T-cell (primary cell): ENCODE data around the gene ANKRD18A. TPM values are rescaled to one million over a fixed set of nuclear protein-coding genes. Genes with fewer than 3 reads are reported as not detected.

Experiments
- ATAC-seq, 4 experiments: fragments of 200-7000 bp in 3 of 4; fragments of 150-1000 bp in 1 of 4; cut with Tn5 transposase; replicated peaks in 1 of 4; 1 replicate in 3 of 4; 2 replicates in 1 of 4; pipeline ENCODE4 v1.10.0; 2021; ENCODE audit warnings: moderate library complexity in 3 of 4, mild to moderate bottlenecking in 2 of 4, moderate number of reproducible peaks in 1 of 4
- CTCF ChIA-PET, 2 donors: fragments of 300-600 bp; sonication (Branson Sonifier 250); formaldehyde crosslinking; loops; one replicate each; lab custom pipeline; 2022; ENCODE audit warnings: antibody characterized with exemption in 2 of 2; lab: Charles Lee
- POLR2A ChIA-PET, 2 donors: fragments of 300-600 bp; sonication (Branson Sonifier 250); formaldehyde crosslinking; loops; one replicate each; lab custom pipeline; 2022; ENCODE audit warnings: antibody characterized with exemption in 2 of 2; lab: Charles Lee
- DNase-seq, 35 experiments: peaks; one replicate each; pipeline versions ENCODE4 v3.0.0 to v3.0.0-alpha.2; 2013 to 2023
- H3K27ac ChIP-seq: one replicate; pipeline ENCODE4 v1.5.1; 2013; ENCODE audit warnings: low read length
- H3K27me3 ChIP-seq, 2 experiments: replicated peaks in 1 of 2; 1 replicate in 1 of 2; 2 replicates in 1 of 2; pipeline versions ENCODE4 v1.6.1 to v1.7.0; 2013; ENCODE audit warnings: low read length in 1 of 2, mixed read lengths in 1 of 2; ENCODE audit not compliant: control insufficient read depth in 2 of 2, insufficient read depth in 2 of 2; ENCODE audit errors: extremely low read depth in 1 of 2
- H3K36me3 ChIP-seq, 2 donors: 1 replicate in 1 of 2; 2 replicates in 1 of 2; pipeline versions ENCODE4 v1.6.1 to v1.7.0; 2013; ENCODE audit warnings: low read length in 1 of 2; ENCODE audit not compliant: control insufficient read depth in 2 of 2, insufficient read depth in 1 of 2; ENCODE audit errors: extremely low read depth in 1 of 2
- H3K4me1 ChIP-seq, 2 experiments: 1 replicate in 1 of 2; 2 replicates in 1 of 2; pipeline versions ENCODE4 v1.6.1 to v1.7.0; 2013; ENCODE audit warnings: low read length in 2 of 2, mixed read lengths in 1 of 2; ENCODE audit not compliant: insufficient read depth in 2 of 2, control insufficient read depth in 1 of 2; ENCODE audit errors: extremely low read depth in 1 of 2
- H3K4me3 ChIP-seq, 2 donors: 1 replicate in 1 of 2; 2 replicates in 1 of 2; pipeline versions ENCODE4 v1.5.1 to v1.7.0; 2013; ENCODE audit warnings: mild to moderate bottlenecking in 2 of 2, low read length in 1 of 2, moderate library complexity in 1 of 2; ENCODE audit not compliant: control insufficient read depth in 1 of 2; ENCODE audit errors: extremely low read depth in 1 of 2
- H3K9me3 ChIP-seq: 2 replicates; pipeline ENCODE4 v1.7.0; 2013
- H3K27ac Mint-ChIP-seq, 2 donors: one replicate each; pipeline ENCODE4 v1.8.0; 2020 to 2021; ENCODE audit warnings: mild to moderate bottlenecking in 2 of 2, mixed read lengths in 2 of 2
- H3K27me3 Mint-ChIP-seq, 2 donors: one replicate each; pipeline ENCODE4 v1.8.0; 2021 to 2022; ENCODE audit warnings: mixed read lengths in 2 of 2
- H3K36me3 Mint-ChIP-seq: one replicate; pipeline ENCODE4 v1.8.0; 2021; ENCODE audit warnings: mixed read lengths
- H3K4me1 Mint-ChIP-seq, 3 donors: one replicate each; pipeline ENCODE4 v1.8.0; 2020 to 2022; ENCODE audit warnings: mixed read lengths in 3 of 3, mild to moderate bottlenecking in 1 of 3
- H3K4me3 Mint-ChIP-seq, 3 donors: one replicate each; pipeline ENCODE4 v1.8.0; 2020 to 2022; ENCODE audit warnings: mild to moderate bottlenecking in 3 of 3, mixed read lengths in 3 of 3, moderate library complexity in 3 of 3
- H3K9me3 Mint-ChIP-seq, 3 donors: one replicate each; pipeline ENCODE4 v1.8.0; 2020 to 2022; ENCODE audit warnings: mixed read lengths in 3 of 3
- WGBS: methylation state at CpG from one replicate; pipeline ENCODE4 v1.1.5; 2013; ENCODE audit warnings: missing lambda C conversion rate; ENCODE audit not compliant: insufficient coverage; 5-methylcytosine and 5-hydroxymethylcytosine counted together
- total RNA-seq, 35 experiments: library from RNA in 6 of 35; stranded (reverse) in 6 of 35; fragments of 120-200 nt in 1 of 35; gene quantifications; one replicate each; pipeline versions ENCODE4 v1.2.1 to v1.2.4 and lab custom pipeline; 2013 to 2026

ANKRD18A gene
- total RNA-seq (10 to 100 TPM in 1 of 5 donors, 1 to 10 TPM in 4; 1.2 to 16.5 (median 5.1) TPM), total RNA-seq (lab: John Stamatoyannopoulos, UW) (1.8 to 17.0 (median 4.6) reads per million in 29 experiments)
- total RNA-seq (2013): 5.6 TPM

DNA sequence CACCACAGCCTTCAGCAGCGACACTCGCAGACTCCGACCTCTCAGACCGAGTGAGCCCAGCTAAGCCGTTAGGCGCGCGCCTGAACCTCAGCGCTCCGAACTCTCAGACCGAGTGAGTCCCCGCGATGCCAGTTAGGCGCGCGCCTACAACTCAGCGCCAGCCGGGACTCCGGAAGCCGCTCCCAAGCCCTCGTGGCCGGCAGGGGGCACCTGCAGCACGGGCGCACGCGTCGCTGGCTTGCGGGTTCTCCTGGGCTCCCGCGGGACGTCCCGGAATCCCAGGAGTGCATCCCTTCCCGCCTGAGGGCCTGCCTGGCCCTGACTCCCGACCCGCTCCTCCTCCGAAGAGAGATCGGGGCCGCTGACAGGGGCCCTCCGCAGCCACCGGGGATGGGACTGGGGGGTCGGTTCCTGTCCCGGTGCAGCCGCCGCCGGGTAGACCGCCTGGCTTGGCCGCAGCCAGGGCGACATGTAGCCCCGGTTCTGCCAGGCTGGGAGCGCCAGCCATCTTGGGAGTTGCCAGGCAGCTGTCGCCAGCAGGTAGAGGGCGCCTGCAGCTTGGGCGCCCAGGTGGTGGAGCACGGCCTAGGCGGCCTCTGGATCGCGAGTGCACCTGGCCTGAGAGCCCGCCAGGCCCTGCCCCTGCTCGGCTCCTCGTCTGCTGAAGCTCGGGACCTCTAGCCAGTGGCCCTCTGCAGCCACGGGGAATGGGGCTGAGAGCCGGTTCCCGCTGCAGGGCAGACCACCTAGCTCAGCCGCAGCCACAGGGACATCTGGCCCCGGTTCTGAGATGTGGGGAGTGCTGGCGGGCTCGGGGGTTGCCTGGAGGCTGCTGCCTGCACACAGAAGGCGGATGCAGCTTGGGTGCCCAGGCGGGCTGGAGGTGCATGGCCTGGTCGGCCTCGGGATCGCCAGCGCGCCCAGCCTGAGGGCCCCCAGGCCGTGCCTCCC is at the start of gene ANKRD18A:
ANKRD18A (minus strand) TSS at position 114 of the 951 bp plus-strand sequence. CDS start 311 bp downstream, outside the sequence.
- POLR2A ChIA-PET: no interaction called here
- H3K27ac Mint-ChIP-seq: peak within 1 kb of the TSS; percentile 58 to 77
- Histone ChIP-seq H3K4me3 (peak within 1 kb of the TSS; percentile 62 to 69), H3K36me3 (no peaks in the 10 kb centered on the region), H3K27ac (no peak within 1 kb of the TSS), H3K27me3 (peaks cover 7 to 29% of the 10 kb centered on the region in 2 experiments), H3K4me1 (peaks cover 2 to 27% of the 10 kb centered on the region in 2 experiments), H3K9me3 (peaks cover 9% of the 10 kb centered on the region)
- CTCF ChIA-PET: no interaction called here
- peak within 1 kb of the TSS; percentile 84 to 91 (median 86) for H3K4me3 Mint-ChIP-seq
- DNase-seq (peak; percentile 31 to 74 (median 48)), ATAC-seq (peak; percentile 80 to 84 (median 81))
- peaks cover 10 to 20% (median 14%) of the 10 kb centered on the region in 3 donors for H3K4me1 Mint-ChIP-seq
- no peaks in the 10 kb centered on the region for H3K36me3 Mint-ChIP-seq
- H3K9me3 Mint-ChIP-seq: no peaks in the 10 kb centered on the region
- 2% methylated on average over 73 of the region's 76 CpGs for WGBS
- peaks cover 20 to 39% of the 10 kb centered on the region in 2 donors for H3K27me3 Mint-ChIP-seq

- H3K27ac Mint-ChIP-seq: no peak overlapping the region
- Histone ChIP-seq H3K4me3 (no peak overlapping the region), H3K27me3 (no peaks in the 10 kb centered on the region), H3K36me3 (no peaks in the 10 kb centered on the region), H3K27ac (no peak overlapping the region), H3K9me3 (no peaks in the 10 kb centered on the region), H3K4me1 (peaks cover 0 to 5% of the 10 kb centered on the region in 2 experiments)
- H3K9me3 Mint-ChIP-seq: no peaks in the 10 kb centered on the region
- DNase-seq: no peak
- no peaks in the 10 kb centered on the region for H3K36me3 Mint-ChIP-seq
- H3K4me3 Mint-ChIP-seq: no peak overlapping the region
- H3K27me3 Mint-ChIP-seq: peaks cover 3 to 20% of the 10 kb centered on the region in 2 donors
- WGBS: 80% methylated on average over 7 of the region's 10 CpGs
- peaks cover 0 to 11% (median 10%) of the 10 kb centered on the region in 3 donors for H3K4me1 Mint-ChIP-seq
- ATAC-seq: no peak
- ChIA-PET POLR2A (no interaction called here), CTCF (no interaction called here)
Observed at GRCh38 chr9:38668791-38669466, 48.5 kb upstream of the ANKRD18A start.

DNA sequence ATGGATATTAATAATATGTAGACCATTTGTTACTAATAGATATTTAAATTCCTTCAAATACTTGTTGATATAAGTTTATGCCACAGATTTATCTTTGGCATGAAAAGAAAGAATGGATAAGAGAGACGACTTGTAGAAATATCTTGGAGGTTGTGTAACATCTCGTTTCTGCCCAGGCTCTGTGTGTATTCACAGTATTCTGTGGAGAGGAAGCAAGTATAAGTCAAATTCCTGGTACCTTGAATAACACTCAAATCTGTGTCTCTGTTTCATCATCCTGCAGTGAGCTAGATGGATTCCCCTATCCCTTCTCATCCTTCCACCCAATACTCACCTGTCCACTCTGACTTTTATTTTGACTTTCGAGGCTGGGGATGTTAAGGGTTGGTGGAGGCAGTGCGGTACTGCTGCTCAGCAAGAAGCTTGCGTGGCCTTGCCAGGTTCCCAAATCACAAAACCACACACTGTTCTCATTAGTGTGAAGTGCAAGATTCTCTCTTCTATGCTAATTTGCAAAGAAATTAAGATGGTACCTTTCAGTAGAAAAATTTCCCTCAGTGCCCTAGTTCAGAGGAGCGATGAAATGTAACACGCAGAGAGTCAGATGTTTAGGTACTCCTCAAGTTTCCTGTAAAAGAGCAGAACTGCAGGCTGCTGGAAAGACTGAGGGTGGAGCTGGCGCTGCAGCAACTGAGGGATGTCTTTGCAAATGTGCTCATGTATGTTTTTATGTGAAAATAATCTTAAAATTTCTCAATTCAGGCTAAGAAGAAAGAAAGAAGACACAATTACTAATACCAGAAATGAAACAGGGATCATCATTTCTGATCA is 42.6 kb upstream of the ANKRD18A start:
- Mint-ChIP-seq H3K9me3 (no peaks in the 10 kb centered on the region), H3K27ac (no peak overlapping the region), H3K36me3 (no peaks in the 10 kb centered on the region), H3K4me3 (no peak overlapping the region), H3K4me1 (no peaks in the 10 kb centered on the region), H3K27me3 (peaks cover 11 to 22% of the 10 kb centered on the region in 2 donors)
- Histone ChIP-seq H3K4me1 (no peaks in the 10 kb centered on the region), H3K4me3 (no peak overlapping the region), H3K27me3 (peaks cover 0 to 2% of the 10 kb centered on the region in 2 experiments), H3K27ac (no peak overlapping the region), H3K9me3 (no peaks in the 10 kb centered on the region), H3K36me3 (no peaks in the 10 kb centered on the region)
- ChIA-PET CTCF (no interaction called here), POLR2A (no interaction called here)
- WGBS: 88% methylated on average over 2 of the region's 8 CpGs
- DNase-seq (no peak), ATAC-seq (no peak)

GRCh38 chr9:38659538-38659937 is 39.1 kb upstream of the ANKRD18A start:
- H3K27ac Mint-ChIP-seq: no peak overlapping the region
- WGBS: no CpG with 5 or more reads among the region's 7 CpGs
- ChIA-PET CTCF (interaction anchor here in 1 of 2 donors (0.6 kb wide), 1 partner anchor 73 kb away, joined by 3 read pairs; no protein-coding TSS in a partner anchor), POLR2A (no interaction called here)
- H3K4me1 Mint-ChIP-seq: no peaks in the 10 kb centered on the region
- Histone ChIP-seq H3K27me3 (peaks cover 0 to 4% of the 10 kb centered on the region in 2 experiments), H3K27ac (no peak overlapping the region), H3K36me3 (no peaks in the 10 kb centered on the region), H3K4me1 (no peaks in the 10 kb centered on the region), H3K4me3 (no peak overlapping the region), H3K9me3 (no peaks in the 10 kb centered on the region)
- H3K27me3 Mint-ChIP-seq: peaks cover 22 to 29% of the 10 kb centered on the region in 2 donors
- H3K4me3 Mint-ChIP-seq: no peak overlapping the region
- DNase-seq: no peak
- H3K36me3 Mint-ChIP-seq: no peaks in the 10 kb centered on the region
- no peaks in the 10 kb centered on the region for H3K9me3 Mint-ChIP-seq
- no peak for ATAC-seq

GRCh38 chr9:38656896-38657295 is 36.5 kb upstream of the ANKRD18A start:
- H3K4me1 ChIP-seq: no peaks in the 10 kb centered on the region
- no peak overlapping the region for H3K4me3 ChIP-seq
- Mint-ChIP-seq H3K27ac (no peak overlapping the region), H3K4me1 (no peaks in the 10 kb centered on the region), H3K27me3 (peaks cover 22% of the 10 kb centered on the region in 2 donors), H3K9me3 (no peaks in the 10 kb centered on the region), H3K4me3 (no peak overlapping the region), H3K36me3 (no peaks in the 10 kb centered on the region)
- ATAC-seq (no peak), DNase-seq (no peak)
- CTCF ChIA-PET: no interaction called here
- H3K36me3 ChIP-seq: no peaks in the 10 kb centered on the region
- no peak overlapping the region for H3K27ac ChIP-seq
- H3K27me3 ChIP-seq: peaks cover 0 to 4% of the 10 kb centered on the region in 2 experiments
- 14% methylated on average over 4 of the region's 5 CpGs for WGBS
- no peaks in the 10 kb centered on the region for H3K9me3 ChIP-seq
- POLR2A ChIA-PET: no interaction called here
